ENCODE measurements around the gene WEE1.

DNA sequence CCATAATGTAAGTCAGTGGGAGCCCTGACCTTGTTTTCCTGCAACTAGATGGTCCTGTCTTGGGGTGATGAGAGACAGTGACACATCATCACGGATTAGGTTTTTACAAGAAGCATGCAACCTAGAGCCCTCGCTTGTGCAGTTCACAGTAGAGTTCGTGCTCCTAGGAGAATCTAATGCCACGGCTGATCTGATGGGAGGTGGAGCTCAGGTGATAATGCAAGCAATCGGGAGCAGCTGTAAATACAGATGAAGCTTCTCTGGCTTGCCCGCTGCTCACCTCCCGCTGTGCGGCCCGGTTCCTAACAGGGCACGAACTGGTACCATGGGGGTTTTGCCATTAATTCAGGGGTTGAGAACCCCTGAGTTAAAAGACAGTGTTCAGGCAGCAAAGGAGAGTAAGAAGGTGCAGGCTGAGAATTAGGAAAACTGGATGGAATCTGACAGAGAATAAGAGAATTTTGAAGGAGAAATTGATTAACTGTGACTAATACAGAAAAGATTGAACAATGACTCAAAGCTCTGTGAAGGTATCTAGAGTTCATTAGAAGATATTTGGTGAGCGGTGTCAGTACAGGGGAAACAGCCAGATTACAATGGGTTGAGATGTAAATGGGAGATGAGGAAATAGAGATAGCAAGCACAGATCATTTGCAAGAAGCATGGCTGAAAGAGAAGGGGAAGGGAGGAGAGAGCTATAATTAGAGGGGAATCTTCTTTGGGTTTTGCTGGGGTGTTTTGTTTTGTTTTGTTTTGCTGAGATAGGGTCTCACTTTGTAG is 21.0 kb downstream of the WEE1 start:
- TF ChIP-seq, protein P1, sequence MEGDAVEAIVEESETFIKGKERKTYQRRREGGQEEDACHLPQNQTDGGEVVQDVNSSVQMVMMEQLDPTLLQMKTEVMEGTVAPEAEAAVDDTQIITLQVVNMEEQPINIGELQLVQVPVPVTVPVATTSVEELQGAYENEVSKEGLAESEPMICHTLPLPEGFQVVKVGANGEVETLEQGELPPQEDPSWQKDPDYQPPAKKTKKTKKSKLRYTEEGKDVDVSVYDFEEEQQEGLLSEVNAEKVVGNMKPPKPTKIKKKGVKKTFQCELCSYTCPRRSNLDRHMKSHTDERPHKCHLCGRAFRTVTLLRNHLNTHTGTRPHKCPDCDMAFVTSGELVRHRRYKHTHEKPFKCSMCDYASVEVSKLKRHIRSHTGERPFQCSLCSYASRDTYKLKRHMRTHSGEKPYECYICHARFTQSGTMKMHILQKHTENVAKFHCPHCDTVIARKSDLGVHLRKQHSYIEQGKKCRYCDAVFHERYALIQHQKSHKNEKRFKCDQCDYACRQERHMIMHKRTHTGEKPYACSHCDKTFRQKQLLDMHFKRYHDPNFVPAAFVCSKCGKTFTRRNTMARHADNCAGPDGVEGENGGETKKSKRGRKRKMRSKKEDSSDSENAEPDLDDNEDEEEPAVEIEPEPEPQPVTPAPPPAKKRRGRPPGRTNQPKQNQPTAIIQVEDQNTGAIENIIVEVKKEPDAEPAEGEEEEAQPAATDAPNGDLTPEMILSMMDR (IDR thresholded peaks at IDR 0.05): no peak
- no peak for TF ChIP-seq POLR2A (IDR thresholded peaks at IDR 0.05)

Measured in heart left ventricle (tissue), 13 donors.